ENCODE measurements around the gene CHAF1B.

Gene CHAF1B

GRCh38 chr21:36349315-36349714, 35.9 kb upstream of the CHAF1B start:
- no peak for ATAC-seq (ENCODE audit: insufficient read depth, low read depth)
- Histone ChIP-seq H3K79me2 (ENCODE audit: insufficient read depth, low read length) (no peaks in the 10 kb centered on the region), H4K20me1 (ENCODE audit: insufficient read depth, low read length) (no peaks in the 10 kb centered on the region)

GRCh38 chr21:36350282-36350910, 34.8 kb upstream of the CHAF1B start:
- Histone ChIP-seq H3K4me2 (ENCODE audit: insufficient read depth, low read length) (no peak overlapping the region), H3K4me1 (ENCODE audit: insufficient read depth, low read length) (no peaks in the 10 kb centered on the region), H3K27ac (ENCODE audit: low read length) (no peak overlapping the region), H3K79me2 (ENCODE audit: insufficient read depth, low read length) (no peaks in the 10 kb centered on the region), H3K4me3 (ENCODE audit: low read depth in 1 of 2, low read length in 2 of 2) (no peak overlapping the region), H3K27me3 (ENCODE audit: insufficient read depth, low read length, poor library complexity) (no peaks in the 10 kb centered on the region), H3K36me3 (ENCODE audit: insufficient read depth, low read length) (peaks cover 73% of the 10 kb centered on the region), H3K9me3 (ENCODE audit: insufficient read depth, low read length, severe bottlenecking) (no peaks in the 10 kb centered on the region), H2AFZ (ENCODE audit: low read depth, low read length) (no peak overlapping the region), H3K9ac (ENCODE audit: low read depth, low read length) (no peak overlapping the region), H4K20me1 (ENCODE audit: insufficient read depth, low read length) (no peaks in the 10 kb centered on the region)
- ATAC-seq (ENCODE audit: insufficient read depth, low read depth), result no peak
- TF ChIP-seq EZH2 (IDR thresholded peaks at IDR 0.05; ENCODE audit: borderline replicate concordance, low read depth, low read length, severe bottlenecking), result no peak
- TF ChIP-seq, protein P1, sequence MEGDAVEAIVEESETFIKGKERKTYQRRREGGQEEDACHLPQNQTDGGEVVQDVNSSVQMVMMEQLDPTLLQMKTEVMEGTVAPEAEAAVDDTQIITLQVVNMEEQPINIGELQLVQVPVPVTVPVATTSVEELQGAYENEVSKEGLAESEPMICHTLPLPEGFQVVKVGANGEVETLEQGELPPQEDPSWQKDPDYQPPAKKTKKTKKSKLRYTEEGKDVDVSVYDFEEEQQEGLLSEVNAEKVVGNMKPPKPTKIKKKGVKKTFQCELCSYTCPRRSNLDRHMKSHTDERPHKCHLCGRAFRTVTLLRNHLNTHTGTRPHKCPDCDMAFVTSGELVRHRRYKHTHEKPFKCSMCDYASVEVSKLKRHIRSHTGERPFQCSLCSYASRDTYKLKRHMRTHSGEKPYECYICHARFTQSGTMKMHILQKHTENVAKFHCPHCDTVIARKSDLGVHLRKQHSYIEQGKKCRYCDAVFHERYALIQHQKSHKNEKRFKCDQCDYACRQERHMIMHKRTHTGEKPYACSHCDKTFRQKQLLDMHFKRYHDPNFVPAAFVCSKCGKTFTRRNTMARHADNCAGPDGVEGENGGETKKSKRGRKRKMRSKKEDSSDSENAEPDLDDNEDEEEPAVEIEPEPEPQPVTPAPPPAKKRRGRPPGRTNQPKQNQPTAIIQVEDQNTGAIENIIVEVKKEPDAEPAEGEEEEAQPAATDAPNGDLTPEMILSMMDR (IDR thresholded peaks at IDR 0.05; ENCODE audit: borderline replicate concordance, extremely low read depth, low read length, poor library complexity, severe bottlenecking), result no peak
- no peak for DNase-seq

More at GRCh38 chr21:36349315-36349714, 35.9 kb upstream of the CHAF1B start:
- no peak overlapping the region for H3K4me3 ChIP-seq (ENCODE audit: low read depth in 1 of 2, low read length in 2 of 2)
- peaks cover 73% of the 10 kb centered on the region for H3K36me3 ChIP-seq (ENCODE audit: insufficient read depth, low read length)
- DNase-seq, result no peak
- no peak overlapping the region for H2AFZ ChIP-seq (ENCODE audit: low read depth, low read length)
- TF ChIP-seq, protein P1 (IDR thresholded peaks at IDR 0.05; ENCODE audit: borderline replicate concordance, extremely low read depth, low read length, poor library complexity, severe bottlenecking), result no peak
- no peak for TF ChIP-seq EZH2 (IDR thresholded peaks at IDR 0.05; ENCODE audit: borderline replicate concordance, low read depth, low read length, severe bottlenecking)
- H3K4me2 ChIP-seq (ENCODE audit: insufficient read depth, low read length), result no peak overlapping the region
- H3K9me3 ChIP-seq (ENCODE audit: insufficient read depth, low read length, severe bottlenecking), result no peaks in the 10 kb centered on the region
- H3K4me1 ChIP-seq (ENCODE audit: insufficient read depth, low read length), result no peaks in the 10 kb centered on the region
- no peak overlapping the region for H3K27ac ChIP-seq (ENCODE audit: low read length)
- H3K9ac ChIP-seq (ENCODE audit: low read depth, low read length), result no peak overlapping the region
- H3K27me3 ChIP-seq (ENCODE audit: insufficient read depth, low read length, poor library complexity), result no peaks in the 10 kb centered on the region

GRCh38 chr21:36354918-36355680, 30.1 kb upstream of the CHAF1B start:
- Histone ChIP-seq H4K20me1 (ENCODE audit: insufficient read depth, low read length) (no peaks in the 10 kb centered on the region), H3K27ac (ENCODE audit: low read length) (no peak overlapping the region), H3K36me3 (ENCODE audit: insufficient read depth, low read length) (peaks cover 78% of the 10 kb centered on the region), H3K79me2 (ENCODE audit: insufficient read depth, low read length) (no peaks in the 10 kb centered on the region), H2AFZ (ENCODE audit: low read depth, low read length) (no peak overlapping the region), H3K4me2 (ENCODE audit: insufficient read depth, low read length) (no peak overlapping the region), H3K9ac (ENCODE audit: low read depth, low read length) (no peak overlapping the region), H3K27me3 (ENCODE audit: insufficient read depth, low read length, poor library complexity) (no peaks in the 10 kb centered on the region), H3K4me1 (ENCODE audit: insufficient read depth, low read length) (no peaks in the 10 kb centered on the region), H3K9me3 (ENCODE audit: insufficient read depth, low read length, severe bottlenecking) (no peaks in the 10 kb centered on the region), H3K4me3 (ENCODE audit: low read depth in 1 of 2, low read length in 2 of 2) (no peak overlapping the region)
- ATAC-seq (ENCODE audit: insufficient read depth, low read depth) (no peak), DNase-seq (no peak)
- TF ChIP-seq, protein P1 (IDR thresholded peaks at IDR 0.05; ENCODE audit: borderline replicate concordance, extremely low read depth, low read length, poor library complexity, severe bottlenecking), result no peak
- TF ChIP-seq EZH2 (IDR thresholded peaks at IDR 0.05; ENCODE audit: borderline replicate concordance, low read depth, low read length, severe bottlenecking), result no peak
